Measurements from ENCODE around the gene NCKAP5.

Gene NCKAP5

DNA sequence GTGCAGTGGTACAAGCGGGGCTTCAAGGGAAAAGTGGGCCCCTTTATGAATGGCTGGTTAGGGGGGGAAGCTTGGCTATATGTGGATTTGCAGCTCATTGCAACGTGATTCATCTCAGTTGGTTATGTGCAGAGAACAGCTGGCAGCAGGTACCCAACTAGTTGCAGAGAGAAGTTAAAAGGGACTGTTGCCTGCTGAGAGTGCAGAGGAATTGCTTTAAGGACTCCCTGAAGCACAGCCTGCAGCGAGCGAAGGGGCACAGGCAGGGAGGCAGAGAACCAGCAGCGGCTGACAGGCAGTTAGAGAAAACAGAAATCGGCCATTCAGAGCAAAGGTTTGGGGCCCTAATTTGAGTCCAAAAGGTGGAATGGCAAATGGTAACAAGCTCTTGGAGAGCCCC, 620.1 kb downstream of the NCKAP5 start:
- TF ChIP-seq EGR1 (IDR thresholded peaks at IDR 0.05) (no peak), ZBTB7A (IDR thresholded peaks at IDR 0.05; ENCODE audit: low read depth) (no peak), FOXM1 (IDR thresholded peaks at IDR 0.05; ENCODE audit: borderline replicate concordance, low read depth) (no peak), TEAD4 (IDR thresholded peaks at IDR 0.05) (no peak), YY1 (IDR thresholded peaks at IDR 0.05; ENCODE audit: low read depth) (no peak)

DNA sequence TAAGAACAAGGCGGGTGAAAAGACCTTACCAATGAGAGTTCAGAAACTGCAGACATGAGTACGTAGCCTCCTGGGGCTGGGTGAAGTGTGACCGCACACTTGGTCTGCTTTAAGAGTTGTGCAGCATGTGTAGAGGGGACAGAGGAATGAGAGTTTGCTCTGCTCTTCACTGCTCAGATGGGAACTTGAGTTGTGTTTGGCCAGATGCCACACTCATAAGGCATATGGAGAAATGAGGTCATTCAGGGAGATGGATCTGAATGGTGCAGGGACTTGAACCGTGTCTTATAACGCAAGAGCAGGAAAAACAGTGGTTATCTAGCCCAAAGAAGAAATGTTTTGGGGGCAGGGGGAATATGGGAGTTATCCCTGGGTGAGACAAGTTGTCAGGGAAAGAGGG, 624.4 kb downstream of the NCKAP5 start:
- TF ChIP-seq TCF12 (IDR thresholded peaks at IDR 0.05; ENCODE audit: low read depth), result no peak
- no peak for TF ChIP-seq CEBPB (IDR thresholded peaks at IDR 0.05)
- TF ChIP-seq, protein P1, sequence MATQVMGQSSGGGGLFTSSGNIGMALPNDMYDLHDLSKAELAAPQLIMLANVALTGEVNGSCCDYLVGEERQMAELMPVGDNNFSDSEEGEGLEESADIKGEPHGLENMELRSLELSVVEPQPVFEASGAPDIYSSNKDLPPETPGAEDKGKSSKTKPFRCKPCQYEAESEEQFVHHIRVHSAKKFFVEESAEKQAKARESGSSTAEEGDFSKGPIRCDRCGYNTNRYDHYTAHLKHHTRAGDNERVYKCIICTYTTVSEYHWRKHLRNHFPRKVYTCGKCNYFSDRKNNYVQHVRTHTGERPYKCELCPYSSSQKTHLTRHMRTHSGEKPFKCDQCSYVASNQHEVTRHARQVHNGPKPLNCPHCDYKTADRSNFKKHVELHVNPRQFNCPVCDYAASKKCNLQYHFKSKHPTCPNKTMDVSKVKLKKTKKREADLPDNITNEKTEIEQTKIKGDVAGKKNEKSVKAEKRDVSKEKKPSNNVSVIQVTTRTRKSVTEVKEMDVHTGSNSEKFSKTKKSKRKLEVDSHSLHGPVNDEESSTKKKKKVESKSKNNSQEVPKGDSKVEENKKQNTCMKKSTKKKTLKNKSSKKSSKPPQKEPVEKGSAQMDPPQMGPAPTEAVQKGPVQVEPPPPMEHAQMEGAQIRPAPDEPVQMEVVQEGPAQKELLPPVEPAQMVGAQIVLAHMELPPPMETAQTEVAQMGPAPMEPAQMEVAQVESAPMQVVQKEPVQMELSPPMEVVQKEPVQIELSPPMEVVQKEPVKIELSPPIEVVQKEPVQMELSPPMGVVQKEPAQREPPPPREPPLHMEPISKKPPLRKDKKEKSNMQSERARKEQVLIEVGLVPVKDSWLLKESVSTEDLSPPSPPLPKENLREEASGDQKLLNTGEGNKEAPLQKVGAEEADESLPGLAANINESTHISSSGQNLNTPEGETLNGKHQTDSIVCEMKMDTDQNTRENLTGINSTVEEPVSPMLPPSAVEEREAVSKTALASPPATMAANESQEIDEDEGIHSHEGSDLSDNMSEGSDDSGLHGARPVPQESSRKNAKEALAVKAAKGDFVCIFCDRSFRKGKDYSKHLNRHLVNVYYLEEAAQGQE (IDR thresholded peaks at IDR 0.05; ENCODE audit: low read depth), result no peak
- TF ChIP-seq EGR1 (IDR thresholded peaks at IDR 0.05), result no peak
- TF ChIP-seq ZBTB7A (IDR thresholded peaks at IDR 0.05; ENCODE audit: low read depth), result no peak
- TF ChIP-seq FOXM1 (IDR thresholded peaks at IDR 0.05; ENCODE audit: borderline replicate concordance, low read depth), result no peak
- no peak for TF ChIP-seq RAD21 (IDR thresholded peaks at IDR 0.05; ENCODE audit: low read depth)
- no peak for TF ChIP-seq TAF1 (IDR thresholded peaks at IDR 0.05; ENCODE audit: low read depth)
- TF ChIP-seq TEAD4 (IDR thresholded peaks at IDR 0.05), result no peak
- no peak for TF ChIP-seq EP300 (IDR thresholded peaks at IDR 0.05; ENCODE audit: borderline replicate concordance)
- TF ChIP-seq, protein P2, sequence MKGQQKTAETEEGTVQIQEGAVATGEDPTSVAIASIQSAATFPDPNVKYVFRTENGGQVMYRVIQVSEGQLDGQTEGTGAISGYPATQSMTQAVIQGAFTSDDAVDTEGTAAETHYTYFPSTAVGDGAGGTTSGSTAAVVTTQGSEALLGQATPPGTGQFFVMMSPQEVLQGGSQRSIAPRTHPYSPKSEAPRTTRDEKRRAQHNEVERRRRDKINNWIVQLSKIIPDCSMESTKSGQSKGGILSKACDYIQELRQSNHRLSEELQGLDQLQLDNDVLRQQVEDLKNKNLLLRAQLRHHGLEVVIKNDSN (IDR thresholded peaks at IDR 0.05), result no peak
- no peak for TF ChIP-seq NFIC (IDR thresholded peaks at IDR 0.05)
- TF ChIP-seq, protein P3, sequence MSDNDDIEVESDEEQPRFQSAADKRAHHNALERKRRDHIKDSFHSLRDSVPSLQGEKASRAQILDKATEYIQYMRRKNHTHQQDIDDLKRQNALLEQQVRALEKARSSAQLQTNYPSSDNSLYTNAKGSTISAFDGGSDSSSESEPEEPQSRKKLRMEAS (IDR thresholded peaks at IDR 0.05), result no peak
- TF ChIP-seq YY1 (IDR thresholded peaks at IDR 0.05; ENCODE audit: low read depth), result no peak
- TF ChIP-seq CREB1 (IDR thresholded peaks at IDR 0.05; ENCODE audit: low read depth), result no peak

DNA sequence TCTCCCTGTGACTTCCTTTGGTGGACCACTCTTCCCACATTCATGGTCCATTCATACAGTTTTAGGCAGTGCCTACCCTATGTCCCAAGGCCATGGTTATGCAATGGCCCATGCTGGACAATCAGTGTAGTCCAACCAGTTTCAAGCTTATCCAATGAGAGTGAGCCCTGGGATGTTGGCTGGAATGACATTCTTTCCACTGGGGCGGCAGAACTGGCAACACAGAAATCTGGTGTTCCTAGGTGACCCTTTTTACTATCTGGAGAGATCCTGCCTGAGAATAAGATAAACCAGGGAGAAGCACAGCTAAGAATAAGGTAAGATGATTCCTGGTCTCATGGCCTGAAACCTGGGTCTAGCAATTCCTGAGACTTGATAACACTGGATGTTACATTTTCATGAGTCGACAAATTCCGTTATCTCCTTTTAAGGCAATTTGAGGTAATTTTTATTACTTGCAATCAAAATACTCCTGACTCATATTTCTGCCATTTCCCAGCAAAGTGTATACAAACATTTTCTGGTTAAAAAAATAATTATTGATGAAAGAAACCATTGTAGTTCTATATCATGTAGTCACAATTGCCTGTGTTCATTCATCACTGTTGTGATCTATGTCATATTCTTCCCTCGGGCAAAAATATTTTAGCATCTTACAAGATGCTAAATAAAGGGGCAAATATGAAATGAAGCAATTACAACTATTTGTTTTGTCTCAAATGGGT, 626.8 kb downstream of the NCKAP5 start:
- TF ChIP-seq TCF12 (IDR thresholded peaks at IDR 0.05; ENCODE audit: low read depth) (no peak), YY1 (IDR thresholded peaks at IDR 0.05; ENCODE audit: low read depth) (no peak), ZBTB7A (IDR thresholded peaks at IDR 0.05; ENCODE audit: low read depth) (no peak), CEBPB (IDR thresholded peaks at IDR 0.05) (no peak), TEAD4 (IDR thresholded peaks at IDR 0.05) (no peak), CREB1 (IDR thresholded peaks at IDR 0.05; ENCODE audit: low read depth) (no peak), TAF1 (IDR thresholded peaks at IDR 0.05; ENCODE audit: low read depth) (no peak), NFIC (IDR thresholded peaks at IDR 0.05) (no peak), EP300 (IDR thresholded peaks at IDR 0.05; ENCODE audit: borderline replicate concordance) (no peak), EGR1 (IDR thresholded peaks at IDR 0.05) (no peak), RAD21 (IDR thresholded peaks at IDR 0.05; ENCODE audit: low read depth) (no peak), FOXM1 (IDR thresholded peaks at IDR 0.05; ENCODE audit: borderline replicate concordance, low read depth) (no peak)
- TF ChIP-seq, protein P3 (IDR thresholded peaks at IDR 0.05), result no peak
- TF ChIP-seq, protein P1 (IDR thresholded peaks at IDR 0.05; ENCODE audit: low read depth), result no peak
- TF ChIP-seq, protein P2 (IDR thresholded peaks at IDR 0.05), result no peak

DNA sequence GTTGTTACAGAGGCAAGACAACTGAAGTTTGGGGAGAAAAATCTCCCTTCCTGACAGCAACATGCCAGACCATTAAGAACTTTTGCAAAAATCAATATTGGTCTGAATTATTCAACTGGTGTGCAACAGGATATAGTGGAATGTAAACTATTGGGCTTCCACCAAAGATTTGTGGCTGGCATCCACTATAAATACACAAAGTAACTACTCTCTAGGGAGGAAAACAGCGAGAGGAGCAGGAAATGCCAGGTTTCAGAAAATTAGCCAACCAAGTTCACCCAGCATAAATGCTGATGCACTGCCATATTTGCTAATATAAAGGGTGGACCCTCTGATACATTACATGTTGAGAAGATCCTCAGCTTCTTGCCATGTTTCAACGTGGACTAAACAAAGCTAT, 630.6 kb downstream of the NCKAP5 start:
- TF ChIP-seq YY1 (IDR thresholded peaks at IDR 0.05; ENCODE audit: low read depth), result no peak
- no peak for TF ChIP-seq ZBTB7A (IDR thresholded peaks at IDR 0.05; ENCODE audit: low read depth)
- TF ChIP-seq, protein P3 (IDR thresholded peaks at IDR 0.05), result no peak
- TF ChIP-seq NFIC (IDR thresholded peaks at IDR 0.05), result no peak
- TF ChIP-seq CREB1 (IDR thresholded peaks at IDR 0.05; ENCODE audit: low read depth), result no peak
- no peak for TF ChIP-seq EP300 (IDR thresholded peaks at IDR 0.05; ENCODE audit: borderline replicate concordance)
- TF ChIP-seq, protein P1 (IDR thresholded peaks at IDR 0.05; ENCODE audit: low read depth), result no peak
- TF ChIP-seq TAF1 (IDR thresholded peaks at IDR 0.05; ENCODE audit: low read depth), result no peak
- TF ChIP-seq FOXM1 (IDR thresholded peaks at IDR 0.05; ENCODE audit: borderline replicate concordance, low read depth), result no peak
- TF ChIP-seq RAD21 (IDR thresholded peaks at IDR 0.05; ENCODE audit: low read depth), result no peak
- TF ChIP-seq, protein P2 (IDR thresholded peaks at IDR 0.05), result no peak
- TF ChIP-seq TCF12 (IDR thresholded peaks at IDR 0.05; ENCODE audit: low read depth), result no peak
- TF ChIP-seq CEBPB (IDR thresholded peaks at IDR 0.05), result no peak
